ENCODE measurements around the gene H1-8.
"Not testable (repeated sequence)": the region's sequence is repeated elsewhere in the genome, so short reads cannot be mapped to it uniquely, and the experiment has no call there.

The H1-8 gene

GRCh38 chr3:129512595-129512994 is 30.4 kb upstream of the H1-8 start:
- Histone ChIP-seq H3K27ac (no peak overlapping the region), H3K4me3 (no peak overlapping the region)
- DNase-seq (ENCODE audit: low spot score), result no peak
- TF ChIP-seq CTCF (IDR thresholded peaks at IDR 0.05), result no peak

- Histone ChIP-seq H3K27ac (no peak overlapping the region), H3K4me3 (no peak overlapping the region)
- DNase-seq (ENCODE audit: low spot score), result no peak
- no peak for TF ChIP-seq CTCF (IDR thresholded peaks at IDR 0.05)
Observed at GRCh38 chr3:129513705-129514104, 29.3 kb upstream of the H1-8 start.

- TF ChIP-seq CTCF (IDR thresholded peaks at IDR 0.05), result no peak
- no peak overlapping the region for H3K4me3 ChIP-seq
- no peak overlapping the region for H3K27ac ChIP-seq
- no peak for DNase-seq (ENCODE audit: low spot score)
Observed at GRCh38 chr3:129514110-129514509, 28.9 kb upstream of the H1-8 start.

GRCh38 chr3:129514563-129514962 is 28.4 kb upstream of the H1-8 start:
- Histone ChIP-seq H3K27ac (no peak overlapping the region), H3K4me3 (no peak overlapping the region)
- no peak for TF ChIP-seq CTCF (IDR thresholded peaks at IDR 0.05)
- no peak for DNase-seq (ENCODE audit: low spot score)

- not testable (repeated sequence) for H3K27ac ChIP-seq; DNase-seq (ENCODE audit: low spot score); H3K4me3 ChIP-seq
Observed at GRCh38 chr3:129515108-129515820, 27.7 kb upstream of the H1-8 start.

GRCh38 chr3:129515821-129516432 is 27.0 kb upstream of the H1-8 start:
- H3K4me3 ChIP-seq; DNase-seq (ENCODE audit: low spot score); H3K27ac ChIP-seq: not testable (repeated sequence)

GRCh38 chr3:129517516-129517915 is 25.5 kb upstream of the H1-8 start:
- H3K27ac ChIP-seq, result no peak overlapping the region
- no peak for TF ChIP-seq CTCF (IDR thresholded peaks at IDR 0.05)
- H3K4me3 ChIP-seq, result no peak overlapping the region
- no peak for DNase-seq (ENCODE audit: low spot score)

- H3K27ac ChIP-seq, result no peak overlapping the region
- no peak for TF ChIP-seq CTCF (IDR thresholded peaks at IDR 0.05)
- no peak overlapping the region for H3K4me3 ChIP-seq
- no peak for DNase-seq (ENCODE audit: low spot score)
Observed at GRCh38 chr3:129518038-129518561, 24.9 kb upstream of the H1-8 start.
